ENCODE measurements around the gene PPT2. TPM values are rescaled to one million over a fixed set of nuclear protein-coding genes. Genes with fewer than 3 reads are reported as not detected.

Gene PPT2
- total and polyA plus RNA-seq, 2 of the 13 experiments (the other 11 are each of a cell fraction or from before 2014, with no cell fraction given), result 39.2 to 61.8 TPM

DNA sequence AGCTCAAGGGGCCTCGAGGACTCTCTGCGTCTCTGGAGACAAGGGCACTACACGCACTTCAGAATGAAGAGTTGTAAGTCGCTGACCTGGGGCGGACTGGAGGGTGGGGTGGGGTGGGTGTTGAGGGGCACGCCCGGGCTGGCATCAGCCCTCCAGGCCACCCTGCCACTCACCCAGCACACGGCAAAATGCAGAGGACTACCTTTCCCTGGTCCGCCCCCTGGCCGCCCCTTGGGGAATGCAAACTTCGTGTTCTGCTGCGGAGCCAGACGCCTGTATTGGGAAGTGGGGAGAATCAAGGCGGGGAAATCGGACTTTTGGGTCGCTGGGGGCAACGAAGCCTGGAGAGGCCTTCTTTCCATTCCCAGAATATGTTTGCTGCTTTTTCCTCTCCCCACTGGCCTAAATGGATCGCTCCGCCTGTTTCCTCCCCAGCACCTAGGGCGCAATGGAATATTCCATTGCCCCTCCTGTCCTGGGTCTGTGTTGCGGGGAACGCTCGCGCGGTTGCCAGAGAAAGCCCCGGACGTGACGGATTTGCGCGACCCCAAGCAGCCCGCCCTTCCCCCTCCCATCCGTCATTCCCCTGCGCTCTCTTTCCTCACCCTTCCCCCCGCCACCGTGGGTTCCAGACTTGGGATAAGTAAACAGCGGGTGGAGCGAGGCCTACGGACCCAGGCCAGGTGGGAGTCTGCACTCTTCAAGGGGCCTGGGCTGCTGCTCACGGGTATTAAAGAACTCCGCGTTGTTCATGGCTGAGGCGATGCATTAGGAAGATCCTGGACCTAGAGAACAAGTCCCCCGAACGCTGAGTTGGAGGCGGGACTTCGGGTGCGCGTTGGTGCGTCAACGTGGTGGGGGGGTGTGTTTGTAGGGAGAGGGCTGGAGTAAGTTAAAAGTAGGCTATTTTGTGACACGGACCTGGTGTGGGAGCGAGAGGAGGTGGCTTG lies at the start of gene PPT2 (continued):
- TF ChIP-seq, protein P1, sequence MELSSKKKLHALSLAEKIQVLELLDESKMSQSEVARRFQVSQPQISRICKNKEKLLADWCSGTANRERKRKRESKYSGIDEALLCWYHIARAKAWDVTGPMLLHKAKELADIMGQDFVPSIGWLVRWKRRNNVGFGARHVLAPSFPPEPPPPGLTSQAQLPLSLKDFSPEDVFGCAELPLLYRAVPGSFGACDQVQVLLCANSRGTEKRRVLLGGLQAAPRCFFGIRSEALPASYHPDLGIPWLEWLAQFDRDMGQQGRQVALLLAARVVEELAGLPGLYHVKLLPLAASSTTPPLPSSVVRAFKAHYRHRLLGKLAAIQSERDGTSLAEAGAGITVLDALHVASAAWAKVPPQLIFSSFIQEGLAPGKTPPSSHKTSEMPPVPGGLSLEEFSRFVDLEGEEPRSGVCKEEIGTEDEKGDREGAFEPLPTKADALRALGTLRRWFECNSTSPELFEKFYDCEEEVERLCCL (CRISPR knock-in tag; IDR thresholded peaks at IDR 0.05; ENCODE audit: borderline replicate concordance), result peak; percentile 14; the same call in 1 of the 2 replicates
- peak; percentile 80 for TF ChIP-seq ZNF501 (CRISPR knock-in tag; IDR thresholded peaks at IDR 0.05)
- TF ChIP-seq, protein P2, sequence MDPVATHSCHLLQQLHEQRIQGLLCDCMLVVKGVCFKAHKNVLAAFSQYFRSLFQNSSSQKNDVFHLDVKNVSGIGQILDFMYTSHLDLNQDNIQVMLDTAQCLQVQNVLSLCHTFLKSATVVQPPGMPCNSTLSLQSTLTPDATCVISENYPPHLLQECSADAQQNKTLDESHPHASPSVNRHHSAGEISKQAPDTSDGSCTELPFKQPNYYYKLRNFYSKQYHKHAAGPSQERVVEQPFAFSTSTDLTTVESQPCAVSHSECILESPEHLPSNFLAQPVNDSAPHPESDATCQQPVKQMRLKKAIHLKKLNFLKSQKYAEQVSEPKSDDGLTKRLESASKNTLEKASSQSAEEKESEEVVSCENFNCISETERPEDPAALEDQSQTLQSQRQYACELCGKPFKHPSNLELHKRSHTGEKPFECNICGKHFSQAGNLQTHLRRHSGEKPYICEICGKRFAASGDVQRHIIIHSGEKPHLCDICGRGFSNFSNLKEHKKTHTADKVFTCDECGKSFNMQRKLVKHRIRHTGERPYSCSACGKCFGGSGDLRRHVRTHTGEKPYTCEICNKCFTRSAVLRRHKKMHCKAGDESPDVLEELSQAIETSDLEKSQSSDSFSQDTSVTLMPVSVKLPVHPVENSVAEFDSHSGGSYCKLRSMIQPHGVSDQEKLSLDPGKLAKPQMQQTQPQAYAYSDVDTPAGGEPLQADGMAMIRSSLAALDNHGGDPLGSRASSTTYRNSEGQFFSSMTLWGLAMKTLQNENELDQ (CRISPR knock-in tag; IDR thresholded peaks at IDR 0.05; ENCODE audit: borderline replicate concordance), result no peak
- no peak; the same call in 1 of the 2 replicates for TF ChIP-seq ZNF674 (CRISPR knock-in tag; IDR thresholded peaks at IDR 0.05; ENCODE audit: low read depth)
- peak; percentile 71 to 82 for TF ChIP-seq EP300 (IDR thresholded peaks at IDR 0.05; ENCODE audit: low read depth in 2 of 2, low read length in 2 of 2)
- TF ChIP-seq EP300 (CRISPR knock-in tag; IDR thresholded peaks at IDR 0.05; ENCODE audit: borderline replicate concordance), result peak; percentile 69; the same call in 1 of the 2 replicates
- TF ChIP-seq, protein P3, sequence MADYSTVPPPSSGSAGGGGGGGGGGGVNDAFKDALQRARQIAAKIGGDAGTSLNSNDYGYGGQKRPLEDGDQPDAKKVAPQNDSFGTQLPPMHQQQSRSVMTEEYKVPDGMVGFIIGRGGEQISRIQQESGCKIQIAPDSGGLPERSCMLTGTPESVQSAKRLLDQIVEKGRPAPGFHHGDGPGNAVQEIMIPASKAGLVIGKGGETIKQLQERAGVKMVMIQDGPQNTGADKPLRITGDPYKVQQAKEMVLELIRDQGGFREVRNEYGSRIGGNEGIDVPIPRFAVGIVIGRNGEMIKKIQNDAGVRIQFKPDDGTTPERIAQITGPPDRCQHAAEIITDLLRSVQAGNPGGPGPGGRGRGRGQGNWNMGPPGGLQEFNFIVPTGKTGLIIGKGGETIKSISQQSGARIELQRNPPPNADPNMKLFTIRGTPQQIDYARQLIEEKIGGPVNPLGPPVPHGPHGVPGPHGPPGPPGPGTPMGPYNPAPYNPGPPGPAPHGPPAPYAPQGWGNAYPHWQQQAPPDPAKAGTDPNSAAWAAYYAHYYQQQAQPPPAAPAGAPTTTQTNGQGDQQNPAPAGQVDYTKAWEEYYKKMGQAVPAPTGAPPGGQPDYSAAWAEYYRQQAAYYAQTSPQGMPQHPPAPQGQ (CRISPR knock-in tag; IDR thresholded peaks at IDR 0.05; ENCODE audit: borderline replicate concordance), result peak; percentile 13; the same call in 1 of the 2 replicates
- TF ChIP-seq ZNF761 (CRISPR knock-in tag; conservative IDR thresholded peaks at IDR 0.05), result no peak; the same call in 1 of the 2 replicates
- TF ChIP-seq TP53 (CRISPR knock-in tag; conservative IDR thresholded peaks at IDR 0.05), result no peak; the same call in 1 of the 2 replicates
- no peak for TF ChIP-seq ZSCAN30 (CRISPR knock-in tag; IDR thresholded peaks at IDR 0.05)
- TF ChIP-seq NAIF1 (CRISPR knock-in tag; IDR thresholded peaks at IDR 0.05; ENCODE audit: borderline replicate concordance), result peak; percentile 87
- TF ChIP-seq, protein P4, sequence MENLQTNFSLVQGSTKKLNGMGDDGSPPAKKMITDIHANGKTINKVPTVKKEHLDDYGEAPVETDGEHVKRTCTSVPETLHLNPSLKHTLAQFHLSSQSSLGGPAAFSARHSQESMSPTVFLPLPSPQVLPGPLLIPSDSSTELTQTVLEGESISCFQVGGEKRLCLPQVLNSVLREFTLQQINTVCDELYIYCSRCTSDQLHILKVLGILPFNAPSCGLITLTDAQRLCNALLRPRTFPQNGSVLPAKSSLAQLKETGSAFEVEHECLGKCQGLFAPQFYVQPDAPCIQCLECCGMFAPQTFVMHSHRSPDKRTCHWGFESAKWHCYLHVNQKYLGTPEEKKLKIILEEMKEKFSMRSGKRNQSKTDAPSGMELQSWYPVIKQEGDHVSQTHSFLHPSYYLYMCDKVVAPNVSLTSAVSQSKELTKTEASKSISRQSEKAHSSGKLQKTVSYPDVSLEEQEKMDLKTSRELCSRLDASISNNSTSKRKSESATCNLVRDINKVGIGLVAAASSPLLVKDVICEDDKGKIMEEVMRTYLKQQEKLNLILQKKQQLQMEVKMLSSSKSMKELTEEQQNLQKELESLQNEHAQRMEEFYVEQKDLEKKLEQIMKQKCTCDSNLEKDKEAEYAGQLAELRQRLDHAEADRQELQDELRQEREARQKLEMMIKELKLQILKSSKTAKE (CRISPR knock-in tag; IDR thresholded peaks at IDR 0.05; ENCODE audit: borderline replicate concordance), result no peak
- TF ChIP-seq, protein P5, sequence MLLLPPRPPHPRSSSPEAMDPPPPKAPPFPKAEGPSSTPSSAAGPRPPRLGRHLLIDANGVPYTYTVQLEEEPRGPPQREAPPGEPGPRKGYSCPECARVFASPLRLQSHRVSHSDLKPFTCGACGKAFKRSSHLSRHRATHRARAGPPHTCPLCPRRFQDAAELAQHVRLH (CRISPR knock-in tag; IDR thresholded peaks at IDR 0.05; ENCODE audit: borderline replicate concordance, low read depth), result no peak
- no peak for TF ChIP-seq ATM (IDR thresholded peaks at IDR 0.05; ENCODE audit: borderline replicate concordance)
- TF ChIP-seq ZNF562 (CRISPR knock-in tag; IDR thresholded peaks at IDR 0.05; ENCODE audit: borderline replicate concordance), result no peak
- TF ChIP-seq ZNF431 (CRISPR knock-in tag; IDR thresholded peaks at IDR 0.05; ENCODE audit: borderline replicate concordance, low read depth), result no peak; the same call in 1 of the 2 replicates
- TF ChIP-seq, protein P6, sequence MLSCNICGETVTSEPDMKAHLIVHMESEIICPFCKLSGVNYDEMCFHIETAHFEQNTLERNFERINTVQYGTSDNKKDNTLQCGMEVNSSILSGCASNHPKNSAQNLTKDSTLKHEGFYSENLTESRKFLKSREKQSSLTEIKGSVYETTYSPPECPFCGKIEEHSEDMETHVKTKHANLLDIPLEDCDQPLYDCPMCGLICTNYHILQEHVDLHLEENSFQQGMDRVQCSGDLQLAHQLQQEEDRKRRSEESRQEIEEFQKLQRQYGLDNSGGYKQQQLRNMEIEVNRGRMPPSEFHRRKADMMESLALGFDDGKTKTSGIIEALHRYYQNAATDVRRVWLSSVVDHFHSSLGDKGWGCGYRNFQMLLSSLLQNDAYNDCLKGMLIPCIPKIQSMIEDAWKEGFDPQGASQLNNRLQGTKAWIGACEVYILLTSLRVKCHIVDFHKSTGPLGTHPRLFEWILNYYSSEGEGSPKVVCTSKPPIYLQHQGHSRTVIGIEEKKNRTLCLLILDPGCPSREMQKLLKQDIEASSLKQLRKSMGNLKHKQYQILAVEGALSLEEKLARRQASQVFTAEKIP (CRISPR knock-in tag; IDR thresholded peaks at IDR 0.05; ENCODE audit: borderline replicate concordance), result no peak
